H1 (cell line): Measurements from ENCODE around the gene TDRD6. TPM values are rescaled to one million over a fixed set of nuclear protein-coding genes. Genes with fewer than 3 reads are reported as not detected.

Experiments
- CTCF ChIA-PET: fragments of 300-600 bp; sonication (Branson Sonifier 250); formaldehyde crosslinking; loops from one replicate; lab custom pipeline; 2021; ENCODE audit not compliant: partially characterized antibody; lab: Charles Lee
- POLR2A ChIA-PET: fragments of 300-600 bp; sonication (Branson Sonifier 250); formaldehyde crosslinking; loops from one replicate; lab custom pipeline; 2021; ENCODE audit warnings: inconsistent platforms; ENCODE audit not compliant: partially characterized antibody; lab: Charles Lee
- DNase-seq, 2 experiments: peaks; one replicate each; pipeline versions ENCODE4 v3.0.0 to v3.0.0-alpha.2; 2010 to 2022; ENCODE audit warnings: low spot score in 2 of 2, low read depth in 1 of 2, mixed read lengths in 1 of 2
- FAIRE-seq: peaks from 2 replicates; lab custom pipeline; 2011; peaks lifted over from hg19 to GRCh38; lab: Jason Lieb, UNC
- H2AFZ ChIP-seq: 2 replicates; pipeline ENCODE4 v1.8.1; 2012; ENCODE audit warnings: low read length, inconsistent platforms
- H2AK5ac ChIP-seq: 2 replicates; pipeline ENCODE4 v1.6.1; 2013; ENCODE audit warnings: low read depth, low read length
- H2BK120ac ChIP-seq: replicated peaks from 2 replicates; pipeline ENCODE3; 2013; ENCODE audit warnings: low read depth, low read length, inconsistent platforms
- H2BK12ac ChIP-seq: 2 replicates; pipeline ENCODE4 v1.6.1; 2013; ENCODE audit warnings: low read depth, low read length
- H2BK15ac ChIP-seq: 2 replicates; pipeline ENCODE4 v1.6.1; 2013; ENCODE audit warnings: low read length
- H2BK20ac ChIP-seq: 2 replicates; pipeline ENCODE4 v1.6.1; 2013; ENCODE audit warnings: low read length
- H2BK5ac ChIP-seq: 2 replicates; pipeline ENCODE4 v1.6.1; 2013; ENCODE audit warnings: low read depth, low read length
- H3K14ac ChIP-seq: 2 replicates; pipeline ENCODE4 v1.6.1; 2013; ENCODE audit warnings: inconsistent platforms; ENCODE audit not compliant: insufficient read length
- H3K18ac ChIP-seq: 2 replicates; pipeline ENCODE4 v1.6.1; 2013; ENCODE audit warnings: low read length; ENCODE audit errors: extremely low read depth
- H3K23ac ChIP-seq: 2 replicates; pipeline ENCODE4 v1.6.1; 2013; ENCODE audit warnings: inconsistent platforms; ENCODE audit not compliant: insufficient read length
- H3K23me2 ChIP-seq: 2 replicates; pipeline ENCODE4 v1.6.1; 2013; ENCODE audit warnings: low read depth, low read length
- H3K27ac ChIP-seq: 2 replicates; pipeline ENCODE4 v1.6.1; 2011; ENCODE audit warnings: low read depth, low read length, inconsistent platforms
- H3K27me3 ChIP-seq, 4 experiments: replicated peaks in 1 of 4; 1 replicate in 1 of 4; 2 replicates in 3 of 4; pipeline versions ENCODE4 v1.6.1 to v1.8.1; 2011 to 2013; ENCODE audit warnings: low read length in 3 of 4, mild to moderate bottlenecking in 3 of 4, inconsistent platforms in 2 of 4, mixed read lengths in 2 of 4, moderate library complexity in 1 of 4; ENCODE audit not compliant: control insufficient read depth in 3 of 4, insufficient read depth in 3 of 4; ENCODE audit errors: extremely low read depth in 1 of 4
- H3K36me3 ChIP-seq, 4 experiments: 2 replicates each; pipeline versions ENCODE4 v1.6.1 to v1.8.1; 2011 to 2013; ENCODE audit warnings: mild to moderate bottlenecking in 4 of 4, low read length in 3 of 4, moderate library complexity in 2 of 4, control low read depth in 1 of 4, inconsistent platforms in 1 of 4; ENCODE audit not compliant: insufficient read depth in 4 of 4, control insufficient read depth in 2 of 4
- H3K4ac ChIP-seq: replicated peaks from 2 replicates; pipeline ENCODE3; 2013; ENCODE audit warnings: low read length, low read depth, mixed read lengths, inconsistent platforms; ENCODE audit not compliant: insufficient read length
- H3K4me1 ChIP-seq, 4 experiments: replicated peaks in 1 of 4; 1 replicate in 1 of 4; 2 replicates in 3 of 4; pipeline versions ENCODE4 v1.6.1 to v1.8.1; 2011 to 2013; ENCODE audit warnings: low read length in 3 of 4, inconsistent platforms in 2 of 4, mixed read lengths in 1 of 4; ENCODE audit not compliant: insufficient read depth in 4 of 4, control insufficient read depth in 3 of 4
- H3K4me2 ChIP-seq, 2 experiments: 2 replicates each; pipeline versions ENCODE4 v1.6.1 to v1.8.1; 2011 to 2013; ENCODE audit warnings: low read depth in 2 of 2, low read length in 2 of 2, control low read depth in 1 of 2, inconsistent platforms in 1 of 2, mild to moderate bottlenecking in 1 of 2; ENCODE audit not compliant: insufficient read depth in 1 of 2
- H3K4me3 ChIP-seq, 4 experiments: fragments of 200-600, 300-600 bp in 1 of 4; sonication (generic), shearing (Covaris generic), sonication (Bioruptor Twin) in 1 of 4; 2 replicates each; pipeline versions ENCODE4 v1.5.1 to v1.8.1; 2011 to 2016; ENCODE audit warnings: low read length in 4 of 4, low read depth in 3 of 4, control low read depth in 2 of 4, inconsistent platforms in 2 of 4, mild to moderate bottlenecking in 2 of 4, mixed read lengths in 1 of 4, moderate library complexity in 1 of 4; ENCODE audit not compliant: insufficient read depth in 2 of 4; ENCODE audit errors: extremely low read depth in 1 of 4
- H3K56ac ChIP-seq: replicated peaks from 2 replicates; pipeline ENCODE3; 2013; ENCODE audit warnings: low read depth, mild to moderate bottlenecking, mixed read lengths, low read length, inconsistent platforms; ENCODE audit not compliant: insufficient read length
- H3K79me1 ChIP-seq: 2 replicates; pipeline ENCODE4 v1.6.1; 2013; ENCODE audit warnings: low read depth, low read length, control low read depth
- H3K79me2 ChIP-seq, 2 experiments: 2 replicates each; pipeline versions ENCODE4 v1.6.1 to v1.8.1; 2012 to 2013; ENCODE audit warnings: low read length in 2 of 2, mild to moderate bottlenecking in 2 of 2, inconsistent platforms in 1 of 2; ENCODE audit not compliant: insufficient read depth in 2 of 2, control insufficient read depth in 1 of 2
- H3K9ac ChIP-seq, 4 experiments: replicated peaks in 1 of 4; 1 replicate in 1 of 4; 2 replicates in 3 of 4; pipeline versions ENCODE4 v1.6.1 to v1.8.1; 2011 to 2013; ENCODE audit warnings: low read depth in 3 of 4, low read length in 3 of 4, control low read depth in 2 of 4, mild to moderate bottlenecking in 2 of 4, moderate library complexity in 2 of 4, inconsistent platforms in 1 of 4; ENCODE audit errors: extremely low read depth in 1 of 4
- H3K9me3 ChIP-seq, 2 experiments: 2 replicates each; pipeline versions ENCODE4 v1.6.1 to v1.8.1; 2012 to 2013; ENCODE audit warnings: mild to moderate bottlenecking in 2 of 2, moderate library complexity in 2 of 2, control low read depth in 1 of 2, inconsistent platforms in 1 of 2, low read depth in 1 of 2, low read length in 1 of 2, mixed read lengths in 1 of 2; ENCODE audit not compliant: insufficient read depth in 2 of 2
- H4K20me1 ChIP-seq, 2 experiments: replicated peaks in 1 of 2; 2 replicates each; pipeline versions ENCODE3 to v1.8.1; 2011 to 2013; ENCODE audit warnings: inconsistent platforms in 2 of 2, low read length in 2 of 2, mild to moderate bottlenecking in 1 of 2; ENCODE audit not compliant: insufficient read depth in 2 of 2, control insufficient read depth in 1 of 2
- H4K5ac ChIP-seq: 2 replicates; pipeline ENCODE4 v1.6.1; 2013; ENCODE audit warnings: low read length, low read depth, mixed read lengths, inconsistent platforms; ENCODE audit not compliant: insufficient read length
- H4K8ac ChIP-seq: 2 replicates; pipeline ENCODE4 v1.8.0; 2013; ENCODE audit warnings: mild to moderate bottlenecking, moderate library complexity, low read length, inconsistent platforms; ENCODE audit not compliant: insufficient read depth; ENCODE audit errors: extremely low read depth
- H4K91ac ChIP-seq: replicated peaks from 2 replicates; pipeline ENCODE3; 2013; ENCODE audit warnings: low read length, mixed read lengths, inconsistent platforms; ENCODE audit not compliant: insufficient read length
- BCL11A ChIP-seq, 2 experiments: IDR thresholded peaks; one replicate each; pipeline ENCODE4 v1.6.1; 2011; ENCODE audit warnings: low read depth in 2 of 2, low read length in 2 of 2, mild to moderate bottlenecking in 2 of 2
- CBX5 ChIP-seq: fragments of 300-800, 300-1000 bp; sonication (generic); IDR thresholded peaks from 2 replicates; pipeline ENCODE4 v1.7.1; 2016; ENCODE audit warnings: antibody characterized with exemption, low read length, low read depth
- CBX8 ChIP-seq: fragments of 300-800, 300-1000 bp; sonication (generic); IDR thresholded peaks from 2 replicates; pipeline ENCODE4 v1.7.1; 2016; ENCODE audit warnings: low read depth, low read length, borderline replicate concordance
- CTBP2 ChIP-seq: IDR thresholded peaks from 2 replicates; pipeline ENCODE4 v1.7.0; 2011; ENCODE audit warnings: borderline replicate concordance, mild to moderate bottlenecking, moderate library complexity, mixed read lengths, low read length; ENCODE audit not compliant: insufficient read depth, insufficient read length
- FOSL1 ChIP-seq: IDR thresholded peaks from 2 replicates; pipeline ENCODE4 v1.6.1; 2011; ENCODE audit warnings: mild to moderate bottlenecking, low read depth, low read length, moderate library complexity; ENCODE audit not compliant: insufficient read depth
- MAFK ChIP-seq: IDR thresholded peaks from 2 replicates; pipeline ENCODE4 v1.6.1; 2012; ENCODE audit warnings: low read depth, mild to moderate bottlenecking, improper control_type of control experiment, low read length
- NANOG ChIP-seq: IDR thresholded peaks from 2 replicates; pipeline ENCODE4 v1.6.1; 2011; ENCODE audit warnings: low read length, low read depth, mild to moderate bottlenecking, inconsistent platforms; ENCODE audit not compliant: insufficient read depth, poor library complexity, severe bottlenecking
- NRF1 ChIP-seq: IDR thresholded peaks from 2 replicates; pipeline ENCODE4 v1.6.1; 2011; ENCODE audit warnings: mild to moderate bottlenecking, low read depth, low read length, improper control_type of control experiment
- POLR2A ChIP-seq, 2 experiments: IDR thresholded peaks; 1 replicate in 1 of 2; 2 replicates in 1 of 2; pipeline ENCODE4 v1.6.1; 2011; ENCODE audit warnings: low read depth in 2 of 2, low read length in 2 of 2, mild to moderate bottlenecking in 2 of 2; ENCODE audit errors: control extremely low read depth in 1 of 2
- SP4 ChIP-seq: IDR thresholded peaks from 2 replicates; pipeline ENCODE4 v1.6.1; 2012; ENCODE audit warnings: low read length, inconsistent platforms
- SUZ12 ChIP-seq: fragments of 200-600 bp; sonication (generic); IDR thresholded peaks from 2 replicates; pipeline ENCODE4 v1.6.1; 2012; ENCODE audit warnings: mild to moderate bottlenecking, inconsistent platforms, low read length, moderate library complexity, mixed read lengths
- TAF1 ChIP-seq: IDR thresholded peaks from 2 replicates; pipeline ENCODE4 v1.6.1; 2011; ENCODE audit warnings: mild to moderate bottlenecking, low read depth, low read length
- TAF7 ChIP-seq: optimal IDR thresholded peaks from 2 replicates; pipeline ENCODE3; 2011; ENCODE audit warnings: low read depth, mild to moderate bottlenecking, inconsistent platforms, low read length, moderate library complexity, borderline replicate concordance
- TEAD4 ChIP-seq: IDR thresholded peaks from 2 replicates; pipeline ENCODE4 v1.6.1; 2012; ENCODE audit warnings: low read depth, low read length, inconsistent platforms, mixed read lengths
- ZNF274 ChIP-seq: IDR thresholded peaks from 2 replicates; pipeline ENCODE4 v1.7.0; 2012; ENCODE audit warnings: low read length, borderline replicate concordance; ENCODE audit errors: extremely low read depth
- WGBS, 2 experiments: shearing (Covaris generic) in 1 of 2; methylation state at CpG; one replicate each; pipeline versions ENCODE4 v1.1.6 to v1.1.7; 2013 to 2015; ENCODE audit warnings: low lambda C conversion rate in 2 of 2, mixed read lengths in 2 of 2, inconsistent platforms in 1 of 2, low coverage in 1 of 2, missing lambda C conversion rate in 1 of 2; ENCODE audit not compliant: insufficient replicate concordance in 2 of 2, insufficient coverage in 1 of 2, insufficient read length in 1 of 2; ENCODE audit errors: extremely low coverage in 1 of 2, missing lambda C conversion rate in 1 of 2; 5-methylcytosine and 5-hydroxymethylcytosine counted together
- polyA plus RNA-seq, 7 experiments: library from polyadenylated mRNA; depleted of rRNA in 3 of 7; stranded (reverse) in 5 of 7; unstranded in 2 of 7; fragments of >200 nt in 5 of 7; fragments of 200-250 nt in 2 of 7; gene quantifications; 1 replicate in 5 of 7; 2 replicates in 1 of 7; 4 replicates in 1 of 7; pipeline versions ENCODE4 v1.2.1 to v1.2.3, GENCODE V29; 2011 to 2013; ENCODE audit warnings: missing spikeins in 2 of 7, mixed read lengths in 2 of 7
- total RNA-seq: library from RNA; stranded (reverse); fragmentation: NEBNext Ultra II Directional; extraction: Animal tissue kit (Norgen Biotek cat#: 25700); gene quantifications from 2 replicates; pipeline ENCODE4 v1.2.1, GENCODE V29; 2021

TDRD6 gene
- total and polyA plus RNA-seq, 2 of the 8 experiments (the other 6 are each of a cell fraction or from before 2014, with no cell fraction given): 0.06 to 0.19 TPM

GRCh38 chr6:46730921-46731461 is 43.3 kb downstream of the TDRD6 start:
- Histone ChIP-seq H2BK15ac (no peak overlapping the region), H2BK120ac (no peak overlapping the region), H3K4me3 (no peak overlapping the region), H3K4me2 (no peak overlapping the region), H3K9me3 (no peaks in the 10 kb centered on the region), H2AK5ac (no peak overlapping the region), H2BK5ac (no peak overlapping the region), H4K5ac (no peak overlapping the region), H3K27me3 (peaks cover 0 to 14% (median 7%) of the 10 kb centered on the region in 4 experiments; a peak in 5 of 7 replicates), H2BK12ac (no peak overlapping the region), H4K20me1 (no peaks in the 10 kb centered on the region), H3K4me1 (peaks cover 0 to 1% (median 0%) of the 10 kb centered on the region in 4 experiments; a peak in 3 of 7 replicates), H3K27ac (no peak overlapping the region), H3K36me3 (no peaks in the 10 kb centered on the region), H3K14ac (no peak overlapping the region), H3K23me2 (peaks cover 15% of the 10 kb centered on the region), H4K8ac (no peak overlapping the region), H2BK20ac (no peak overlapping the region), H3K18ac (no peak overlapping the region), H3K23ac (no peak overlapping the region), H3K56ac (no peak overlapping the region), H4K91ac (no peak overlapping the region), H3K79me1 (no peaks in the 10 kb centered on the region), H3K9ac (no peak overlapping the region), H3K79me2 (no peaks in the 10 kb centered on the region), H3K4ac (no peak overlapping the region), H2AFZ (no peak overlapping the region)
- DNase-seq (no peak), FAIRE-seq (no peak)
- ChIA-PET POLR2A (no interaction called here), CTCF (interaction anchor here (0.9 to 1.1 kb wide), 3 partner anchors 44 to 290 kb away, joined by 3 read pairs; no protein-coding TSS in a partner anchor)
- WGBS, 2 experiments: 89% methylated on average over 4 of the region's 4 CpGs; no CpG with 5 or more reads in 1 of the 2 experiments
- TF ChIP-seq BCL11A (IDR thresholded peaks at IDR 0.05; ENCODE audit: low read depth in 2 of 2, low read length in 2 of 2) (no peak), TAF7 (no peak), MAFK (no peak), NRF1 (no peak), TAF1 (no peak), CBX8 (no peak), CBX5 (no peak), POLR2A (IDR thresholded peaks at IDR 0.05; ENCODE audit: control extremely low read depth in 1 of 2, low read depth in 2 of 2, low read length in 2 of 2) (no peak), NANOG (no peak), FOSL1 (no peak), CTBP2 (no peak), SP4 (no peak), ZNF274 (no peak), TEAD4 (no peak), SUZ12 (no peak)
